ENCODE results near the gene LHFPL3. TPM values are rescaled to one million over a fixed set of nuclear protein-coding genes. Genes with fewer than 3 reads are reported as not detected.
"Not testable (repeated sequence)": the region's sequence is repeated elsewhere in the genome, so short reads cannot be mapped to it uniquely, and the experiment has no call there.

The LHFPL3 gene
- polyA plus RNA-seq, 3 donors: 5.6 to 8.4 (median 6.5) TPM

- no peak for DNase-seq (ENCODE audit: extremely low read depth in 1 of 11, low read depth in 9 of 11, low spot score in 4 of 11)
Observed at GRCh38 chr7:104894726-104895521, 566.5 kb downstream of the LHFPL3 start.

DNA sequence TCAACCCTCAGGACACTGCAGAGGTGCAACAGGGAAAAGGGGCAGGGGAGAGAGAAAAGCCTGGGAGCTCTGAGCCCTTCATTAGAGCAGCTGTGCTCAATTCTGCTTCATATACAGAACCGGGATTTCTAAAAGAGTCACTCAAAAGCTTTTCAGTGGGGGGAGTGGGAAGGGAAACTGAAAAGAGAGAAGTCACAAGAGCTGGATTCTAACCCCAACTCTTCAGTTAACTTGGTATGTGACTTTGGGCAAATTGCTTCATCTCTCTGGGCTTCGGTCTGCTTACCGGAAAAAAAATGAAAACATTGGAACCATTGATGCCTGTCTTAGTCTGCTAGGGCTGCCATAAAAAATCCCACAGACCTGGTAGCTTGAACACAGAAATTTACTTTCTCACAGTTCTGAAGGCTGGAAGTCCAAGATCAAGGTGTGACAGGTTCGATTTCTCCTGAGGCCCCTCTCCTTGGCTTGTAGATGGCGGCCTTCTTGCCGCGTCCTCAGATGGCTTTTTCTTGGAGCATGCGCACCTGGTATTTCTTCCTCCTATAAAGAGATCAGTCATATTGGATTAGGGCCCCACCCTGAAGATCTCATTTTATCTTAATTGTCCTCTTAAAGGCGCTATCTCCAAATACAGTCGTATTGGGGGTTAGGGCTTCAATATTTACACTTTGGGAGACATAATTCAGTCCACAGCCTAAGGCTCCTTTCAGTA, 567.3 kb downstream of the LHFPL3 start:
- no peak for DNase-seq (ENCODE audit: extremely low read depth in 1 of 11, low read depth in 9 of 11, low spot score in 4 of 11)

DNA sequence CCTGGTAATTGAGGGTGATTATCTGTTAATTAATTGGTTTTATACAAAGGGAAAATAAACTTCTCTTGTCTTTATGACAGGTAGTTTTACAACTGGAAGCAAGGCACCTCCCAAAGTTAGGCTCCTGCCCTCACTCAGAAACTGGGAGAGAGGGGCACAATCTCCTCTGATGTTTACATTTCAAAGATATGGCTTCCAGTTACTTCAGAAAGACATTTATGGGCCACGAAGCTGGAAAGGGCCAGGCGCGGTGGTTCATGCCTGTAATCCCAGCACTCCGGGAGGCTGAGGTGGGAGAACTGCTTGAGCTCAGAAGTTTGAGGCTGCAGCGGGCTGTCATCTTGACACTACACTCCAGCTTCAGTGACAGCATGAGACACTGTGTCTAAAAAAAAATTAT, 570.0 kb downstream of the LHFPL3 start:
- no peak for DNase-seq (ENCODE audit: extremely low read depth in 1 of 11, low read depth in 9 of 11, low spot score in 4 of 11)

DNA sequence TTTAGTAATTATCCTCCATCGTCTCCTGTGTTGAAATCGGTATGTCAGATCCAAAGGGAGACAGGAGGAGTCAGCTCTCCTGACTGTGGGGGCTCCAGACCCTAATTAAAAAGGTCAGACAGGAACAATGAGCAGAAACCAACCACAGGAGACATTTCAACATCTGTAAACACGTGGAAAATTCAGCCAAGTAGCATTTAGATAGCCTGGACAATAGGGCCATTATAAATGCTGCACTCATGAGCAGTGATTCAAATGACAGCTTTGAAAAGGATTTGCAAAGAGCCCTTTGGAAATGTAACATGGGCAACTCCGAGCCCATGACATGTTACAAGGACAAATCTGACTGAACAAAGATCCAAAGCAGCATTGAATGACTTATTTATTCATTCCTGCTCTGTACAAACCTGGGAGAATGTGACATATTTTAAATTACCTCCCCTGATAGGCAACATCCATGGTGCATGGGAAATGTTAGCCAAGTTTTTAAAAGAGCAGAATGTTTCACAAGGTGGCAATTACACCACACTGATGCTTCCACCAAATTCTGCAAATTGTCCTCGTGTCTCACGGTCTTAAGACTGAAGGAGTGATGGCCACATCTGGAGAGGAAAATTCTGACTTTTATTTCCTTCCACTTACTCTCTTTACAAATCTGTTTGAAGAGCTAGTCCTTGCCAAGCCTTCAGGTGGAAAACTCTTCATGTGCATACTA, 572.3 kb downstream of the LHFPL3 start:
- DNase-seq (ENCODE audit: extremely low read depth in 1 of 11, low read depth in 9 of 11, low spot score in 4 of 11): no peak

DNA sequence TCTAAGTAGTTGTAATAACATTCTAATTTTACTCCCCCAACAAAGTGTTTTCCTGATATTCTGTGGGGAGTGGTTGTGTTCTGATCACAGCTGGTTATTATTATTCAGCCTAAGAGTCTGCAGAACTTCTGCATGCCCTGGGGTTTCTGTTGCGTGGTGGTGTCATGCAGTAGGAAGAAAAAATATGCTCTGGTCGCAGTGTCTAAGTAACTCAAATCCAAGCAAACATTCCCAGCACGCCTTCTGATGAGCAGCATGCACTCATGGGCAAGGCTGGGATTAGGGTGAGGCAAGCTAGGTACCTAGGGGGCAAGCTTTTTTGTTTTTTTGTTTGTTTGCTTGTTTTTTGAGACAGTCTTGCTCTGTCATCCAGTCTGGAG, 572.8 kb downstream of the LHFPL3 start:
- no peak for DNase-seq (ENCODE audit: extremely low read depth in 1 of 11, low read depth in 9 of 11, low spot score in 4 of 11)

DNA sequence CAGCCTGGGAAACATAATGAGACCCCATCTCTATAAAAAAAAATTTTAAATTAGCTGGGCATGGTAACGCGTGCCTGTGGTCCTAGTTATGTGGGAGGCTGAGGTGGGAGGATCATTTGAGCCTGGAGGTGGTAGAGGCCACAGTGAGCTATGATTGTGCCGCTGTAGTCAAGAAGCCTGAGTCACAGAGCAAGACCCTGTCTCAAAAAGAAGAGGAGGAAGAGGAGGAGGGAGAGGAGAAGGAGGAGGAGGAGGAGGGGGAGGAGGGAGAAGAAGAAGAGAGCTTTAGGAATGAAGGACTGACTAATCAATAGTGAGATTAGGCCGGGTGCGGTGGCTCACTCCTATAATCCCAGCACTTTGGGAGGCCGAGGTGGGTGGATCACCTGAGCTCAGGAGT, 573.8 kb downstream of the LHFPL3 start:
- no peak for DNase-seq (ENCODE audit: extremely low read depth in 1 of 11, low read depth in 9 of 11, low spot score in 4 of 11)

DNA sequence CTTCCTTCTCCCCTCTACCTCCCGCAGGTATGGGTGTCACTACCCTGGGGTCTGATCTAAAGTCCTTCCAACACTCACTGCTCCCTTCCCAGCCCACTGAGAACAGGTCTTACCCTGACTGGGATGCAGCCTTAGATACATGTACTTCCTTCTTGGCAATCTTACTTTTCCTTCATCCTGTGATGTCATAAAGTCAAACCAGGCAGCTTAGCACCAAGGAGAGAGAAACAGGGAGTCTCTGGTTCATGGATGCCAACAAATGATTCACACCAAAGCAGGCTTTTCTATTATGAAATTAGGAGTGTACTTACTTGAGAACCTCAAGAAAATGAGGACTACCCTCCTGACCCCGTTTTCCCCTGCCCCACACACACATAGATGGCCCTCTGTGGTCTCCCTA, 574.6 kb downstream of the LHFPL3 start:
- no peak for DNase-seq (ENCODE audit: extremely low read depth in 1 of 11, low read depth in 9 of 11, low spot score in 4 of 11)

- DNase-seq (ENCODE audit: extremely low read depth in 1 of 11, low read depth in 9 of 11, low spot score in 4 of 11): no peak
Observed at GRCh38 chr7:104903846-104904245, 575.4 kb downstream of the LHFPL3 start.

- DNase-seq (ENCODE audit: extremely low read depth in 1 of 11, low read depth in 9 of 11, low spot score in 4 of 11): no peak
Observed at GRCh38 chr7:104906032-104906431, 577.6 kb downstream of the LHFPL3 start.

DNA sequence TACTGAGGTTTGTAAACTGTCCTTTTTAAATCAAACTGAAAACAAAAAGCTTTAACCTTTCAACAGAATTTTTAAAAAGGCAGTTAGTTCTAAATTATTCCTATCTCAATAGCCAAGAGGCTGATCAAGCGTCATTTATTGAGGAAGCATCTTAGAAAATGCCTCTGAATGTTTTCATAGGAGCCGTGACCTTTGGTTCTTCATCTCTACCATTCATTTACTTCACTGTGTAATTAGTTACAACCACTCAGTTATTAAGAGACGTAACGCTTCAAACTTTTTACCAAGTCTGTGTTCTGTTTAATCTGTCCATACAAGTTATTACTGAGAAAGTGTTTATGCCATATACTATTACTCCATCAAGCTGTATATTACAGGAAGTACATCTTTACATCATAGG, 578.2 kb downstream of the LHFPL3 start:
- DNase-seq (ENCODE audit: extremely low read depth in 1 of 11, low read depth in 9 of 11, low spot score in 4 of 11): no peak

DNA sequence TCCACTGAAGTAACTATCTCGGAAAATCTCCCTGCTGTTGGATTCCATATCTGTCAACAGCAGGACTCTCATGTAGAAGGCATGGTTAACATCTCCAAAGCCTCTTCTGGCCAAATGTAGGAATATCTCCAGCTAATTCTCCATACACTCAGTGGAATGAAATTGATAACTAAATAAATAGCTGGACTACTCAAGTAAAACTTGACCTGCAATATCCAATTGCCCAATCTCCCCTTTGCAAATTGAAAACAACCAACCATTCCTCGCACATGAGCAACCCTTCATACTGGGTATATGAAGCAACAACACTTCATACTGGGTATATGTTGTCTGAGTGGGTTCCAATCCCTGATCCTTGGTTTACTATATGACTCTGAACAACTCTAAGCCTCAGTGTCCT, 580.2 kb downstream of the LHFPL3 start:
- no peak for DNase-seq (ENCODE audit: extremely low read depth in 1 of 11, low read depth in 9 of 11, low spot score in 4 of 11)

DNA sequence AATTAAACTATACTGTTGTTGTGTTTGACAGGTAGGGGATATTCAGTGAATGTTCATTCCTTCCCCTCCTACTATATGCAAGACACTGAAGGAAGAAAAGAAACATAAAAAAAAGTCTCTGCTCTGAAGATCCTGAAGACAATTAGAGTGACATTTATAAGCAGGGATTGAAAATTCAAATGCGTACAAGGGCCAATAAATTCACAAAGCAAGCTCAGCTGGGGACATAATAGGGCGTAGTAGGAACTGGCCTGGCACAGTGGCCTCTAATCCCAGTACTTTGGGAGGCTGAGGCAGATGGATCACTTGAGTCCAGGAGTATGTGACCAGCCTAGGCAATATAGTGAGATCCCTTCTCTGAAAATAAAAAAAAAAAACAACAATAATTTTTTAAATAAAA, 580.7 kb downstream of the LHFPL3 start:
- no peak for DNase-seq (ENCODE audit: extremely low read depth in 1 of 11, low read depth in 9 of 11, low spot score in 4 of 11)

GRCh38 chr7:104914421-104914820, 586.0 kb downstream of the LHFPL3 start:
- no peak for DNase-seq (ENCODE audit: extremely low read depth in 1 of 11, low read depth in 9 of 11, low spot score in 4 of 11)

DNA sequence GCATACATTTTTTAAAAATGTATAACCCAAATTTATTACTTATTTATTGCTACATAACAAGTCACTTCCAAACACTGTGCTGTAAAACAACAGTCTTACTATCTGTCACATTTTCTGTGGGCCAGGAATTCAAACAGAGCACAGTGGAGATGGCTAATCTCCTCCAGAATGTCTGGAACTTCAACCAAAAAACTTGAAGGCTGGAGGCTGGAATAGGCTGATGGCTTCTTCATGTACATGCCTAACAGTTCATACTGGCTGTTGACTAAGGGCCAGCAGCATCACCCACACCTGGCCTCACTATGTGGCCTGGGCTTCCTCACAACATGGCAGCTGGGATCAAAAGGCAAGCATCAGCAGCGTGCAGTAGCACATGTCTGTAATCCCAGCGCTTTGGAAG, 593.2 kb downstream of the LHFPL3 start:
- DNase-seq (ENCODE audit: extremely low read depth in 1 of 11, low read depth in 9 of 11, low spot score in 4 of 11): no peak

DNA sequence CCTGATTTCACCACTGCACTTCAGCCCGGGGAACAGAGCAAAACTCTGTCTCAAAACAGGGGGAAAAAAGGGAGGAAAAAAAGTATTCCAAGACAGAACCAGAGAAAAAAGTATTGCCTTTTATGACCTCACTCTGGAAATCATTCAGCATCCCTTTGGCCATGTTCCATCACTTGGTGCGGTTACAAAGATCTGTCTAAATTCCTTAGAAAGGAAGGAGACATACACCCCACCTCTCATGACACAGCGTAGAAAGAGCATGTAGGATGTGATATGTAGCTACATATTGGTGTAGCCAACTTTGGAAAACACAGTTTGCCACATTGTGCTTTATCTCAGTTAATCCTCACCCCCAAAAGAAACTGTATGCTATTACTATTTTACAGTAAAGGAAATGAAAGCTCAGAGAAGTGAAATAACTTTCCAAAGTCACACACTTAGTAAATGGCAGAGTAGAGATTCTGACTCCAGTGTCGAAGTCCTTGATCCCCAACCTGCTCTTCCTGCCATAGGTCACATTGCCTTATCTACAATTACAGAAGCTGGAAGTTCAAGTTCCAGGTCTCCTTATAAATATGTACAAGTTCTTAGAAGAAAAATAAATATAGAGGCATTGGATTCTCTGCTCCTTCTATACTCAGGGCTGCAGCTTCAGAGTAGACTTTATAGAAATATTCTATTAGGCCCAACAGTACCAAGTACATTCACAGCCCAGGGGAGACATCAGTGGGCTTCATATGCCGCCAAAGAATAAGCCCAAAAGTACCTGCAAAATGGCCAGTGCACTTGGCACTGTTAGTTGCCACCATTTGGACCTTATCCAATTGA, 594.0 kb downstream of the LHFPL3 start:
- DNase-seq (ENCODE audit: extremely low read depth in 1 of 11, low read depth in 9 of 11, low spot score in 4 of 11): no peak

- peak; percentile 62 to 85 (median 70) for DNase-seq (ENCODE audit: extremely low read depth in 1 of 11, low read depth in 9 of 11, low spot score in 4 of 11)
Observed at GRCh38 chr7:104923010-104923421, 594.6 kb downstream of the LHFPL3 start.

DNA sequence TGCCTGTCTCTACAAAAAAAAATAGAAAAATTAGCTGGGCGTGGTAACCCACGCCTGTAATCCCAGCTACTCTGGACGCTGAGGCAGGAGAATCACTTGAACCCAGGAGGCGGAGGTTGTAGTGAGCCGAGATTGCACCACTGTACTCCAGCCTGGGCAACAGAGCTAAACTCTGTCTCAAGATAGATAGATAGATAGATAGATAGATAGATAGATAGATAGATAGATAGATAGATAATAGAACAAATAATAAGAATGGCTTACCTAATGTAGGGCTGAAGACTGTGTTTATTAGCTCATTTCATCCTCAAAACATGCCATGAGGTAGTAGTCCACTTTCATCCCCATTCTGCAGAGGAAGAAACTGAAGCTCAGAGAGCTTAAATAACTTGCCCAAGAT, 597.8 kb downstream of the LHFPL3 start:
- not testable (repeated sequence) for DNase-seq (ENCODE audit: extremely low read depth in 1 of 11, low read depth in 9 of 11, low spot score in 4 of 11)

- peak in 7 of 11 donors; percentile 33 to 85 (median 59) for DNase-seq (ENCODE audit: extremely low read depth in 1 of 11, low read depth in 9 of 11, low spot score in 4 of 11)
Observed at GRCh38 chr7:104926601-104927041, 598.2 kb downstream of the LHFPL3 start.

DNA sequence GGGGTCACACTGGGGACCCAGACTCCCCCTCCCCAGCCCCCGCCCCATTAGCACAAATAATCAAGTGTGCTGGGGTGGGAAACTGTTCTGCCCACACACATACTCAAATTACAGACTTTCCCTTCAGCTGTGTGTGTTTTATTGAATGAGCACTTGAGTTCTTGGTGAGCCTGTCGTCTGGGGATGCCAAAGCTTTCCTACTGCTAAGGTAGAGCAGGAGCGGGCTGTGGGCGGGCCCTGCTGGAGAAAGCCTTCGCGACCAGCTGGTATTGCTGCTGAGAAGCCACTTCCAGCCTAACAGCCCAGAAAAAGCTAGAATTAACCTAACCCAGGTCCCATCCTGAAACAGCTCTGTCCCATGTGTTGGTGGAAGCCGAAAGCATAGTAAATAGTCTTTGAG, 598.7 kb downstream of the LHFPL3 start:
- peak in 5 of 11 donors; percentile 44 to 70 (median 52) for DNase-seq (ENCODE audit: extremely low read depth in 1 of 11, low read depth in 9 of 11, low spot score in 4 of 11)

All from renal cortex interstitium (tissue), 11 donors.